ENCODE data around the gene SLC9A9. TPM values are rescaled to one million over a fixed set of nuclear protein-coding genes. Genes with fewer than 3 reads are reported as not detected.
A peak's percentile ranks its signal among the peaks of the same experiment; 100 is the strongest.

SLC9A9 gene
- total and polyA plus RNA-seq, 9 of the 15 experiments (the other 6 are each of a cell fraction or from before 2014, with no cell fraction given) = 0.03 to 0.13 TPM; not detected in 7

- H3K9ac ChIP-seq (ENCODE audit: insufficient read depth in 1 of 2, low read depth in 2 of 2, low read length in 2 of 2) = no peak overlapping the region
- no peak overlapping the region for H3K4me2 ChIP-seq (ENCODE audit: insufficient read depth, low read length)
- DNase-seq (ENCODE audit: extremely low read depth in 1 of 4, low spot score in 3 of 4) (no peak), FAIRE-seq (no peak), ATAC-seq (no peak)
- CTCF ChIA-PET (ENCODE audit: low intra/inter-chr PET ratio) = interaction anchor here (0.6 kb wide), 1 partner anchor 62 kb away, joined by 3 read pairs; no protein-coding TSS in a partner anchor
- peak overlapping the region; percentile 56 for H2AFZ ChIP-seq (ENCODE audit: low read depth, low read length)
- no TSS peak for BruUV-seq (replicated peaks)
- POLR2A ChIA-PET = interaction anchor here (0.8 kb wide), 1 partner anchor 8 kb away, joined by 3 read pairs; no protein-coding TSS in a partner anchor
- TF ChIP-seq ZKSCAN3 (CRISPR knock-in tag; IDR thresholded peaks at IDR 0.05) (no peak), ERF (CRISPR knock-in tag; IDR thresholded peaks at IDR 0.05) (no peak), ZNF395 (CRISPR knock-in tag; IDR thresholded peaks at IDR 0.05) (no peak), ESRRA (IDR thresholded peaks at IDR 0.05; ENCODE audit: borderline replicate concordance, low read depth) (no peak), E2F1 (CRISPR knock-in tag; IDR thresholded peaks at IDR 0.05) (no peak), ZNF79 (CRISPR knock-in tag; IDR thresholded peaks at IDR 0.05; ENCODE audit: low read depth) (no peak), CREB3L1 (IDR thresholded peaks at IDR 0.05; ENCODE audit: borderline replicate concordance, low read depth) (no peak), ZBTB17 (CRISPR knock-in tag; IDR thresholded peaks at IDR 0.05) (no peak), HMGN3 (IDR thresholded peaks at IDR 0.05; ENCODE audit: borderline replicate concordance, extremely low read depth, insufficient read length, low read depth, low read length) (no peak), ZBTB34 (CRISPR knock-in tag; IDR thresholded peaks at IDR 0.05) (no peak), MXI1 (IDR thresholded peaks at IDR 0.05; ENCODE audit: low read depth, low read length) (no peak), TCF7 (IDR thresholded peaks at IDR 0.05; ENCODE audit: borderline replicate concordance) (no peak), FOXA1 (IDR thresholded peaks at IDR 0.05; ENCODE audit: borderline replicate concordance) (no peak), ZFP36 (IDR thresholded peaks at IDR 0.05; ENCODE audit: low read depth, low read length, partially characterized antibody) (no peak), ADNP (tag; IDR thresholded peaks at IDR 0.05) (no peak), SUPT5H (IDR thresholded peaks at IDR 0.05) (no peak), ZNF764 (CRISPR knock-in tag; IDR thresholded peaks at IDR 0.05; ENCODE audit: low read depth) (no peak), MEF2D (tag; conservative IDR thresholded peaks at IDR 0.05; ENCODE audit: low read depth) (no peak)
- no peaks in the 10 kb centered on the region for H3K9me1 ChIP-seq (ENCODE audit: control insufficient read depth, insufficient read depth, low read length)
- no peaks in the 10 kb centered on the region for H3K9me3 ChIP-seq (replicated peaks; ENCODE audit: control insufficient read depth, insufficient read depth, low read depth, low read length)
- H3K4me3 ChIP-seq = no peak overlapping the region
- peaks cover 6 to 22% of the 10 kb centered on the region in 2 experiments; a peak in 4 of 5 replicates for H3K4me1 ChIP-seq (replicated peaks in 1 of 2; ENCODE audit: control insufficient read depth in 2 of 2, insufficient read depth in 2 of 2, low read length in 2 of 2)
- 55% methylated on average over 4 of the region's 4 CpGs for WGBS (ENCODE audit: insufficient coverage, low coverage, missing lambda C conversion rate)
- in situ Hi-C loops (cut with MboI) = no loop called here
- no peak overlapping the region for H3K27ac ChIP-seq (ENCODE audit: extremely low read depth, low read depth, low read length)
- H3K27me3 ChIP-seq (ENCODE audit: control insufficient read depth in 2 of 2, insufficient read depth in 2 of 2, low read length in 2 of 2) = no peaks in the 10 kb centered on the region
- no peaks in the 10 kb centered on the region for H3K36me3 ChIP-seq (ENCODE audit: control insufficient read depth, insufficient read depth, low read length)
- no peaks in the 10 kb centered on the region for H4K20me1 ChIP-seq (replicated peaks; ENCODE audit: control insufficient read depth, insufficient read depth, low read length)
- intact Hi-C loops (cut with micrococcal nuclease) = no loop called here
- H3K79me2 ChIP-seq (ENCODE audit: control insufficient read depth, insufficient read depth, low read length) = no peaks in the 10 kb centered on the region
Observed at GRCh38 chr3:143358793-143359491, 489.3 kb downstream of the SLC9A9 start.
